GM03348 (cell line): ENCODE results near the gene SOS2.
"Not testable (repeated sequence)": the region's sequence is repeated elsewhere in the genome, so short reads cannot be mapped to it uniquely, and the experiment has no call there.

Experiments
- DNase-seq: peaks from one replicate; pipeline ENCODE4 v3.0.0; 2012; ENCODE audit warnings: low spot score

The SOS2 gene

GRCh38 chr14:50225974-50226297 lies 5.4 kb downstream of the SOS2 start:
- no peak for DNase-seq

- peak; percentile 76 for DNase-seq
These were observed 6.1 kb downstream of the SOS2 start for GRCh38 chr14:50225067-50225973.

- DNase-seq: peak; percentile 23
These were observed 9.2 kb downstream of the SOS2 start for GRCh38 chr14:50222055-50222613.

GRCh38 chr14:50218501-50218900 lies 12.9 kb downstream of the SOS2 start:
- DNase-seq: no peak

- DNase-seq: no peak
These were observed 16.0 kb downstream of the SOS2 start for GRCh38 chr14:50215416-50215815.

GRCh38 chr14:50213795-50214194 lies 17.6 kb downstream of the SOS2 start:
- no peak for DNase-seq

GRCh38 chr14:50212726-50213125 lies 18.7 kb downstream of the SOS2 start:
- DNase-seq: no peak

- DNase-seq: no peak
These were observed 21.3 kb downstream of the SOS2 start for GRCh38 chr14:50210074-50210473.

GRCh38 chr14:50198499-50198898 lies 32.9 kb downstream of the SOS2 start:
- no peak for DNase-seq

- no peak for DNase-seq
These were observed 39.9 kb downstream of the SOS2 start for GRCh38 chr14:50191499-50191898.

- DNase-seq: no peak
These were observed 45.3 kb downstream of the SOS2 start for GRCh38 chr14:50186107-50186506.

- peak; percentile 4 for DNase-seq
These were observed 57.5 kb downstream of the SOS2 start for GRCh38 chr14:50173891-50174290.

GRCh38 chr14:50171895-50172294 lies 59.5 kb downstream of the SOS2 start:
- no peak for DNase-seq

- not testable (repeated sequence) for DNase-seq
These were observed 64.0 kb downstream of the SOS2 start for GRCh38 chr14:50167381-50167780.

GRCh38 chr14:50156111-50156510 lies 75.3 kb downstream of the SOS2 start:
- no peak for DNase-seq

- no peak for DNase-seq
These were observed 82.6 kb downstream of the SOS2 start for GRCh38 chr14:50148799-50149198.

GRCh38 chr14:50139192-50139591 lies 92.2 kb downstream of the SOS2 start:
- DNase-seq: no peak

- DNase-seq: no peak
These were observed 103.6 kb downstream of the SOS2 start for GRCh38 chr14:50127802-50128201.

GRCh38 chr14:50123062-50123461 lies 108.3 kb downstream of the SOS2 start:
- DNase-seq: no peak

- no peak for DNase-seq
These were observed 109.1 kb downstream of the SOS2 start for GRCh38 chr14:50122291-50122690.

GRCh38 chr14:50121486-50121885 lies 109.9 kb downstream of the SOS2 start:
- no peak for DNase-seq

- no peak for DNase-seq
These were observed 113.9 kb downstream of the SOS2 start for GRCh38 chr14:50117456-50117855.

GRCh38 chr14:50116966-50117365 lies 114.4 kb downstream of the SOS2 start:
- no peak for DNase-seq
